Muscle of back (tissue), 10 donors: ENCODE measurements around the gene CYP4Z1. TPM values are rescaled to one million over a fixed set of nuclear protein-coding genes. Genes with fewer than 3 reads are reported as not detected.

Experiments
- polyA plus RNA-seq, 10 donors: library from polyadenylated mRNA; unstranded; fragments of 120-200 nt; gene quantifications; one replicate each; pipeline ENCODE4 v1.2.1, GENCODE V29; 2013; ENCODE audit not compliant: insufficient read length in 10 of 10

CYP4Z1 gene
- polyA plus RNA-seq, 10 donors: 0.09 to 0.49 (median 0.22) TPM; not detected in 2

Other genes starting within 250 kb of the CYP4Z1 start
- under 1 TPM in 5 of 10 donors, not detected in 5; 0.12 to 0.50 (median 0.19) TPM for gene CYP4A11, start 125.8 kb upstream of the CYP4Z1 start, polyA plus RNA-seq
- gene CYP4X1, start 43.6 kb upstream of the CYP4Z1 start, polyA plus RNA-seq: 1 to 10 TPM; 2.5 to 4.9 (median 3.3) TPM
- gene CYP4A22, start 70.2 kb downstream of the CYP4Z1 start, polyA plus RNA-seq: under 1 TPM in 2 of 10 donors, not detected in 8; 0.04 to 0.10 TPM
- under 1 TPM in 5 of 10 donors, not detected in 5; 0.18 to 0.42 (median 0.31) TPM for gene PDZK1IP1, start 122.8 kb downstream of the CYP4Z1 start, polyA plus RNA-seq
- 1 to 10 TPM; 2.6 to 5.0 (median 3.7) TPM for gene TAL1, start 165.0 kb downstream of the CYP4Z1 start, polyA plus RNA-seq
- gene STIL, start 246.9 kb downstream of the CYP4Z1 start, polyA plus RNA-seq: 1 to 10 TPM; 3.1 to 6.3 (median 4.1) TPM